Body of pancreas (tissue), 4 donors: Measurements from ENCODE around the gene ADAMTS1. TPM values are rescaled to one million over a fixed set of nuclear protein-coding genes. Genes with fewer than 3 reads are reported as not detected.

Experiments
- ATAC-seq: fragments of 150-250 bp; one replicate; pipeline ENCODE4 v1.9.1; 2016
- DNase-seq, 4 donors: peaks; one replicate each; pipeline ENCODE4 v3.0.0-alpha.2; 2019
- H3K27ac ChIP-seq, 4 donors: fragments of 200-600 bp; sonication (generic); 1 replicate in 3 of 4; 2 replicates in 1 of 4; pipeline versions ENCODE4 v1.5.1 to v1.6.1; 2016 to 2019; ENCODE audit warnings: mild to moderate bottlenecking in 1 of 4, mixed read lengths in 1 of 4, moderate library complexity in 1 of 4
- H3K27me3 ChIP-seq, 2 donors: fragments of 200-600 bp; sonication (generic); one replicate each; pipeline ENCODE4 v1.6.0; 2016; ENCODE audit warnings: mild to moderate bottlenecking in 1 of 2
- H3K36me3 ChIP-seq, 2 donors: fragments of 200-600 bp; sonication (generic); replicated peaks in 1 of 2; 2 replicates each; pipeline ENCODE4 v1.5.1; 2016; ENCODE audit warnings: low read depth in 2 of 2; ENCODE audit not compliant: insufficient read depth in 1 of 2
- H3K4me1 ChIP-seq: fragments of 200-600 bp; sonication (generic); one replicate; pipeline ENCODE4 v1.6.0; 2016
- H3K4me3 ChIP-seq, 2 donors: fragments of 200-600 bp; sonication (generic); 1 replicate in 1 of 2; 2 replicates in 1 of 2; pipeline ENCODE4 v1.5.1; 2016 to 2019
- H3K9me3 ChIP-seq, 3 donors: fragments of 200-600 bp; sonication (generic); 1 replicate in 2 of 3; 2 replicates in 1 of 3; pipeline ENCODE4 v1.5.1; 2016
- POLR2A ChIP-seq, 3 donors: fragments of 450-650 bp; IDR thresholded peaks; one replicate each; pipeline ENCODE4 v1.6.1; 2016; ENCODE audit warnings: antibody characterized with exemption in 3 of 3, mild to moderate bottlenecking in 2 of 3
- WGBS, 2 donors: methylation state at CpG; one replicate each; pipeline ENCODE4 v1.1.5; 2017; 5-methylcytosine and 5-hydroxymethylcytosine counted together
- intact Hi-C: fragments of 100-400 bp; cut with DNase I; formaldehyde crosslinking; loops from one replicate; pipeline ENCODE4 v1.15.1; 2023
- total RNA-seq, 2 donors: library from RNA; depleted of rRNA; stranded (reverse); fragments of >200 nt; gene quantifications; one replicate each; pipeline ENCODE4 v1.1.0, GENCODE V29; 2016
- TF ChIP-seq, protein P1 (sequence below), 7 experiments: fragments of 450-650 bp in 4 of 7; fragments of 200-600 bp in 3 of 7; sonication (generic) in 3 of 7; IDR thresholded peaks; one replicate each; pipeline ENCODE4 v1.5.1; 2016 to 2019; ENCODE audit warnings: antibody characterized with exemption in 7 of 7

Gene ADAMTS1
- total RNA-seq: 100 to 1,000 TPM in 1 of 2 donors, 10 to 100 TPM in 1; 47.0 to 104 TPM

DNA sequence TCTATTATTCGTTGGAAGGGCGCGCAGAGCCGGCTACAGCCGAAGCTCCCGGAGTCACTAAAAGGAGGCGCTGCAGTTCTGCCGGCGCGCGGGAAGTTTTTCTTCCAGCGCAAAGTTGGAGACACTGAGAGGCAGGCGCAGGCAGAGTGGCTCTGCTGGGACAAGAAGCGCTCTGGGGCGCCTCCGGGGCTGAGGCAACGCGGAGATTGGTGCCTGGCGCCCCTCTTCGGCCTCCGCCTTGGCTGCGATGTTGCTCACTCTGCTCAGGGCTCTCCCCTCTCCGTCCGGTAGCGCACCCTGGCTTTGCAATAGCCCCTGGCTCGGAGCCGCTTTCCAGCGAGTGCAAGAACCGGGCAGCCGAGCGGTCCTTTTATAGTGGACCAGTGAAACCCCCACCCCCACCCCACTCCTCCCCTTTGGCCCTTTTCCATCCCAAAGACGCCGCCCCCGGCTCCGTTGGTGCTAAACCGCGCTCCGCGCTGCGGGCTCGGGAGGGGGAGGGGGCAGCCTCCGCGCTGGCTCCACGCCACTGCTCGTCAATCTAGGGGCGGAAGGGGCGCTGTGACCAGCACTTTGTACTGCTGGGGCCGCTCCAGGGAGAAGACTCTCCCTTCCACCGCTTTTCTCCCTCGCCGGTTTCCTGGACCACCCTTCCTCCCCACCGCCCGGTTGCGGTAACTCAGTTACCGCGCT is at the start of gene ADAMTS1:
Gene ADAMTS1 (minus strand): TSS at position 344 of the 693 bp plus-strand sequence. CDS start 455 bp downstream, outside the sequence.
- Histone ChIP-seq H3K9me3 (no peaks in the 10 kb centered on the region), H3K4me3 (peak within 1 kb of the TSS; percentile 53 to 75), H3K36me3 (peaks cover 0 to under 1% of the 10 kb centered on the region in 2 donors), H3K4me1 (peaks cover 42% of the 10 kb centered on the region), H3K27me3 (no peaks in the 10 kb centered on the region), H3K27ac (peak within 1 kb of the TSS; percentile 61 to 94 (median 90))
- peak; percentile 58 for ATAC-seq
- TF ChIP-seq, protein P1, sequence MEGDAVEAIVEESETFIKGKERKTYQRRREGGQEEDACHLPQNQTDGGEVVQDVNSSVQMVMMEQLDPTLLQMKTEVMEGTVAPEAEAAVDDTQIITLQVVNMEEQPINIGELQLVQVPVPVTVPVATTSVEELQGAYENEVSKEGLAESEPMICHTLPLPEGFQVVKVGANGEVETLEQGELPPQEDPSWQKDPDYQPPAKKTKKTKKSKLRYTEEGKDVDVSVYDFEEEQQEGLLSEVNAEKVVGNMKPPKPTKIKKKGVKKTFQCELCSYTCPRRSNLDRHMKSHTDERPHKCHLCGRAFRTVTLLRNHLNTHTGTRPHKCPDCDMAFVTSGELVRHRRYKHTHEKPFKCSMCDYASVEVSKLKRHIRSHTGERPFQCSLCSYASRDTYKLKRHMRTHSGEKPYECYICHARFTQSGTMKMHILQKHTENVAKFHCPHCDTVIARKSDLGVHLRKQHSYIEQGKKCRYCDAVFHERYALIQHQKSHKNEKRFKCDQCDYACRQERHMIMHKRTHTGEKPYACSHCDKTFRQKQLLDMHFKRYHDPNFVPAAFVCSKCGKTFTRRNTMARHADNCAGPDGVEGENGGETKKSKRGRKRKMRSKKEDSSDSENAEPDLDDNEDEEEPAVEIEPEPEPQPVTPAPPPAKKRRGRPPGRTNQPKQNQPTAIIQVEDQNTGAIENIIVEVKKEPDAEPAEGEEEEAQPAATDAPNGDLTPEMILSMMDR (IDR thresholded peaks at IDR 0.05): peak in 2 of 7 experiments; percentile 4 to 26
- TF ChIP-seq POLR2A (IDR thresholded peaks at IDR 0.05): peak; percentile 72 to 98 (median 97)
- WGBS, 2 donors: 0% methylated on average over 25 to 55 of the region's 56 CpGs
- intact Hi-C loops: no loop called here
- peak; percentile 81 to 91 (median 84) for DNase-seq

DNA sequence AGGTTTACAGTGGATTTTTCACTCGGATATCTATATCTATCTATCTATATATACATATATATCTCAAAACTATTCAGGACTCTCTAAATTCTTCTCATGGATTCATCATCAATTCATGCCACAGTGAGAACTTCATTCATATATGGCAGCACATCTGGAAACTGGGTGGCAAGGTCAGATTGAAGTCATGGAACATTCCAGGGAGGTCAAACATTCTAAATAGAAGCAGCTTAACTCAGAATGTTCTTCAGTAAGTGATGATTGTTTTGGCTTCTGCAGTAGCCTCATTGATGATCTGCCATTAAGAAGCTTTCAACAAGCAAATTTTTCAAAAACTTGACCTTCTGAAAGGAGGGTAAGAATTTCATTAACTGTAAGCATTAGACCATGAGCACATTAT is 46.9 kb upstream of the ADAMTS1 start:
- Histone ChIP-seq H3K27me3 (no peaks in the 10 kb centered on the region), H3K9me3 (no peaks in the 10 kb centered on the region), H3K4me3 (no peak overlapping the region), H3K4me1 (no peaks in the 10 kb centered on the region), H3K36me3 (no peaks in the 10 kb centered on the region), H3K27ac (no peak overlapping the region)
- 55 to 65% methylated on average over 1 of the region's 1 CpG for WGBS, 2 donors
- TF ChIP-seq POLR2A (IDR thresholded peaks at IDR 0.05): no peak
- TF ChIP-seq, protein P1 (IDR thresholded peaks at IDR 0.05): no peak
- intact Hi-C loops: no loop called here
- ATAC-seq: no peak
- DNase-seq: no peak

DNA sequence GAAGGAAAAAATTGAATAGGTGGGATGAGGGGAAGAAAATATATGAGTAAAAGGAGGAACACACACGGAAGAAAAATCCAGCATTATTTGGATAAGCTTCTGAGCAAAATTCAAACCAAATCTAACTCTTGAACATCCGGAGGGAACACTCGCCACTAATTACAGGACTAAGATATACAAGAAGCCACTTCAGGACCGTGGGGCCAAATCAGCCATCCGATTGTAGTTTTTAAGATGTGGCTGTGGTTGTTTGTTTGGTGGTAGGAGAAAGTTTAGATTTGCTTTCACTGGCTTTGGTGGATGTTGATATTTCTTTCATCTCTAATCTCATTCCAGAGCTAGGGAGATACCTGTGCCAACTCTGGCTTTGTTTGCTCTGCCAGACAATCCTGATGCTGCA is 43.7 kb upstream of the ADAMTS1 start:
- no peak for TF ChIP-seq POLR2A (IDR thresholded peaks at IDR 0.05)
- TF ChIP-seq, protein P1 (IDR thresholded peaks at IDR 0.05): no peak
- DNase-seq (no peak), ATAC-seq (no peak)
- Histone ChIP-seq H3K27ac (no peak overlapping the region), H3K4me1 (no peaks in the 10 kb centered on the region), H3K27me3 (no peaks in the 10 kb centered on the region), H3K9me3 (no peaks in the 10 kb centered on the region), H3K36me3 (no peaks in the 10 kb centered on the region), H3K4me3 (no peak overlapping the region)
- intact Hi-C loops: no loop called here
- WGBS, 2 donors: 40 to 64% methylated on average over 5 of the region's 5 CpGs

DNA sequence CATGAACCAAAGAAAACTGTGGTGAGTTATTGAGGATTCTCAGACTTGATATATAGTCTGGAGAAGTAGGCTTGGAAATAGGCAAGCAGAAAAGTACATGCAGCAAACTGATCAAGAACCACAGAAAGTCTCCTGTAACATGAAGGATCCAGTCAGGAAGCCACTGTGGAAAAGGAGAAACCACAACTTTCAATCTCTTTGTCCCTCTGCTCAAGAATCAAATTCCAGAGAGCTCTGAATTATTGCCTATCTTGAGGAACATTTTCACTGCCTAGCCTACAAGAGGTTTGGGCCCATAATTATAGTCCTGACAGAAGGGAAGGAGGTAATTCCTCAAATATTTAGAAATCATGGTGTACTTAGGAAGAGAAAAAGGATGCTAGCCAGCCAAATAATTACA is 43.0 kb upstream of the ADAMTS1 start:
- ATAC-seq (no peak), DNase-seq (no peak)
- no peaks in the 10 kb centered on the region for H3K36me3 ChIP-seq
- H3K9me3 ChIP-seq: no peaks in the 10 kb centered on the region
- no peaks in the 10 kb centered on the region for H3K4me1 ChIP-seq
- intact Hi-C loops: no loop called here
- H3K27ac ChIP-seq: no peak overlapping the region
- no peaks in the 10 kb centered on the region for H3K27me3 ChIP-seq
- no peak overlapping the region for H3K4me3 ChIP-seq
- TF ChIP-seq, protein P1 (IDR thresholded peaks at IDR 0.05): no peak
- no peak for TF ChIP-seq POLR2A (IDR thresholded peaks at IDR 0.05)

DNA sequence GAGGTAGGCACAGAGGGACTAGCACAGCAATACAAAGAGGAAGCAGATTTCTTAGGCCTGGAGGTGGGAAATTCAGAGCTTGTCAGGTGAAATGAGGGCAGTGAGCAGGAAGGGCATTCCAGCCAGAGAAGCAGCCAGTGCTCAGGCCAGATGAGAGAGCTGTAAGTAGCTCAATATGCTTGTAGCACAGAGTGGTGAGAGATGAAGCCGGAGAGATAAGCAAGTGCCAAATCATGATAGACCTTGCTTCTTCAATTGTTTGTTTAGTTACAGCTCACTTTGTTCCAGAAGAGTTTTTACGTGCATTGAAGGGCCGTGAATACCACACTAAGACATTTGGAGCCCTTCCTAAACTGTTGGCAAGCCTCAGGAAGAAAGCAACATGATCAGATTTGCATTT is 42.0 kb upstream of the ADAMTS1 start:
- no peak for TF ChIP-seq POLR2A (IDR thresholded peaks at IDR 0.05)
- TF ChIP-seq, protein P1 (IDR thresholded peaks at IDR 0.05): no peak
- ATAC-seq: no peak
- Histone ChIP-seq H3K27ac (no peak overlapping the region), H3K4me1 (no peaks in the 10 kb centered on the region), H3K36me3 (no peaks in the 10 kb centered on the region), H3K9me3 (no peaks in the 10 kb centered on the region), H3K27me3 (no peaks in the 10 kb centered on the region), H3K4me3 (no peak overlapping the region)
- 69 to 70% methylated on average over 3 of the region's 3 CpGs for WGBS, 2 donors
- DNase-seq: no peak
- intact Hi-C loops: no loop called here
